ENCODE measurements around the gene GABRR3.

DNA sequence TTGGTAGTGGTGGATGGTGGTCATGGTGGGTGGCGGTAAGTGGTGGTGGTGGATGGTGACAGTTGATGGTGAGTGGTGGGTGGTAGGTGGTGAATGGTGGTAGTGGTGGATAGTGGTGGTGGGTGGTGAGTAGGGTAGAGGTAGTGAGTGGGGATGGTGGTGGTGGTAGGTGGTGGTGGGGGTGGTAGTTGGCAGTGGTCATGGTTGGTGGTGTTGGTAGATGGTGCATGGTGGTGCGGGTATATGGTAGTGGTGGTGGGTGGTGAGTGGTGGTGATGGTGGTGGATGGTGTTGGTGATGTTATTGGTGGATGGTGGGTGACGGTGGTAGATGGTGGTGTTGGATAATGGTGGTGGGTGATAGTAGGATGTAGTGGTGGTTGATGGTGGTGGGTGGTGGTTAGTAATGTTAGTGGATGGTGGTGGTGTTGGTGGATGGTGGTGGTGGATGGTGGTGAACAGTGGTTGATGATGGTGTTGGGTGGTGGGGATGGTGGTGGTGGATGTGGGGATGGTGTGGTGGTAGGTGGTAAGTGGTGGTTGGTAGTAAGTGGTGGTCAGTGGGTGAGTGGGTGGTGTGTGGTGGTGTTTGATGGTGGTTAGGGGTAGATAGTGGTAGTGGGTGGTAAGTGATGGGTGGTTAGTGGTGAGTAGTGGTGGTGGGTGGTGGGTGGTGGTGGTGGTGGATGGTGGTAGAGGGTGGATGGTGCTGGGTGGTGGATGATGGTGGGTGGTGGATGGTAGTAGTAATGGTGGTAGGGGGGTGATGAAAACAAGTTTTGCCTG lies 46.1 kb downstream of the GABRR3 start:
- no peak for TF ChIP-seq POLR2A (IDR thresholded peaks at IDR 0.05)
- TF ChIP-seq, protein P1, sequence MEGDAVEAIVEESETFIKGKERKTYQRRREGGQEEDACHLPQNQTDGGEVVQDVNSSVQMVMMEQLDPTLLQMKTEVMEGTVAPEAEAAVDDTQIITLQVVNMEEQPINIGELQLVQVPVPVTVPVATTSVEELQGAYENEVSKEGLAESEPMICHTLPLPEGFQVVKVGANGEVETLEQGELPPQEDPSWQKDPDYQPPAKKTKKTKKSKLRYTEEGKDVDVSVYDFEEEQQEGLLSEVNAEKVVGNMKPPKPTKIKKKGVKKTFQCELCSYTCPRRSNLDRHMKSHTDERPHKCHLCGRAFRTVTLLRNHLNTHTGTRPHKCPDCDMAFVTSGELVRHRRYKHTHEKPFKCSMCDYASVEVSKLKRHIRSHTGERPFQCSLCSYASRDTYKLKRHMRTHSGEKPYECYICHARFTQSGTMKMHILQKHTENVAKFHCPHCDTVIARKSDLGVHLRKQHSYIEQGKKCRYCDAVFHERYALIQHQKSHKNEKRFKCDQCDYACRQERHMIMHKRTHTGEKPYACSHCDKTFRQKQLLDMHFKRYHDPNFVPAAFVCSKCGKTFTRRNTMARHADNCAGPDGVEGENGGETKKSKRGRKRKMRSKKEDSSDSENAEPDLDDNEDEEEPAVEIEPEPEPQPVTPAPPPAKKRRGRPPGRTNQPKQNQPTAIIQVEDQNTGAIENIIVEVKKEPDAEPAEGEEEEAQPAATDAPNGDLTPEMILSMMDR (IDR thresholded peaks at IDR 0.05) = no peak
